CD4-positive, alpha-beta T cell (primary cell): ENCODE results near the gene FAM186B. TPM values are rescaled to one million over a fixed set of nuclear protein-coding genes. Genes with fewer than 3 reads are reported as not detected.
"Not testable (repeated sequence)": the region's sequence is repeated elsewhere in the genome, so short reads cannot be mapped to it uniquely, and the experiment has no call there.

ENCODE experiments used
- ATAC-seq: fragments of 200-7000 bp; cut with Tn5 transposase; one replicate; pipeline ENCODE4 v1.10.0; 2022; ENCODE audit warnings: mild to moderate bottlenecking; ENCODE audit not compliant: poor library complexity
- CTCF ChIA-PET: fragments of 350-600 bp; sonication (Branson Sonifier 250); formaldehyde crosslinking; loops from one replicate; lab custom pipeline; 2021; ENCODE audit warnings: antibody characterized with exemption, inconsistent platforms; lab: Charles Lee
- POLR2A ChIA-PET: fragments of 350-600 bp; sonication (Branson Sonifier 250); formaldehyde crosslinking; loops from one replicate; lab custom pipeline; 2021; ENCODE audit warnings: antibody characterized with exemption, inconsistent platforms; lab: Charles Lee
- DNase-seq, 14 experiments: peaks; one replicate each; pipeline ENCODE4 v3.0.0-alpha.2; 2013 to 2020; ENCODE audit warnings: mixed read lengths in 2 of 14
- H3K27ac ChIP-seq, 2 donors: one replicate each; pipeline versions ENCODE4 v1.5.1 to v1.7.0; 2013; ENCODE audit warnings: low read length in 2 of 2, low read depth in 1 of 2, mild to moderate bottlenecking in 1 of 2
- H3K27me3 ChIP-seq, 2 experiments: 1 replicate in 1 of 2; 2 replicates in 1 of 2; pipeline versions ENCODE4 v1.6.1 to v1.7.0; 2013; ENCODE audit warnings: low read length in 2 of 2, control low read depth in 1 of 2, mild to moderate bottlenecking in 1 of 2, moderate library complexity in 1 of 2; ENCODE audit not compliant: insufficient read depth in 2 of 2, control insufficient read depth in 1 of 2
- H3K36me3 ChIP-seq: one replicate; pipeline ENCODE4 v1.6.1; 2013; ENCODE audit warnings: low read length, control low read depth; ENCODE audit not compliant: insufficient read depth
- H3K4me1 ChIP-seq: one replicate; pipeline ENCODE4 v1.6.1; 2013; ENCODE audit warnings: low read length, control low read depth; ENCODE audit not compliant: insufficient read depth
- H3K4me3 ChIP-seq: one replicate; pipeline ENCODE4 v1.5.1; 2013; ENCODE audit warnings: mild to moderate bottlenecking, low read length, moderate library complexity
- H3K9me3 ChIP-seq, 2 experiments: 1 replicate in 1 of 2; 2 replicates in 1 of 2; pipeline versions ENCODE4 v1.6.1 to v1.7.0; 2013; ENCODE audit warnings: low read length in 2 of 2, mild to moderate bottlenecking in 2 of 2, control low read depth in 1 of 2, moderate library complexity in 1 of 2; ENCODE audit not compliant: control insufficient read depth in 1 of 2, insufficient read depth in 1 of 2
- H3K27ac Mint-ChIP-seq: one replicate; pipeline ENCODE4 v1.8.0; 2020; ENCODE audit warnings: mixed read lengths
- H3K27me3 Mint-ChIP-seq: one replicate; pipeline ENCODE4 v1.8.0; 2021; ENCODE audit warnings: mixed read lengths
- H3K36me3 Mint-ChIP-seq: one replicate; pipeline ENCODE4 v1.8.0; 2021; ENCODE audit warnings: low read depth, mixed read lengths
- H3K4me1 Mint-ChIP-seq: one replicate; pipeline ENCODE4 v1.8.0; 2021; ENCODE audit warnings: low read depth, mixed read lengths
- H3K4me3 Mint-ChIP-seq: one replicate; pipeline ENCODE4 v1.8.0; 2020; ENCODE audit warnings: mild to moderate bottlenecking, mixed read lengths
- H3K9me3 Mint-ChIP-seq: one replicate; pipeline ENCODE4 v1.8.0; 2020; ENCODE audit warnings: mixed read lengths
- intact Hi-C, 2 experiments: fragments of 100-400 bp; cut with DNase I in 1 of 2; cut with micrococcal nuclease in 1 of 2; formaldehyde crosslinking; loops; one replicate each; pipeline versions ENCODE4 v1.15.1 to v1.9.0; 2023 to 2025; cut with DNase I, micrococcal nuclease
- total RNA-seq, 174 experiments: library from RNA in 2 of 174; stranded (reverse) in 2 of 174; gene quantifications; one replicate each; pipeline ENCODE4 v1.2.3 and lab custom pipeline; 2021 to 2026
- TF ChIP-seq, protein P1 (sequence below): fragments of 200-600 bp; IDR thresholded peaks from one replicate; pipeline ENCODE4 v1.8.0; 2022; ENCODE audit warnings: antibody characterized with exemption, mild to moderate bottlenecking

Gene FAM186B
- total RNA-seq, 2 experiments from 2014 or later = 0.64 to 0.74 TPM

- peaks cover 17% of the 10 kb centered on the region for H3K27me3 Mint-ChIP-seq
- H3K27me3 ChIP-seq = no peaks in the 10 kb centered on the region
- ChIA-PET CTCF (interaction anchor here (0.8 kb wide), 1 partner anchor 32 kb away, joined by 3 read pairs; no protein-coding TSS in a partner anchor), POLR2A (interaction anchor here (1.4 kb wide), 1 partner anchor 11 kb away, joined by 4 read pairs; the partner anchor contains the start of gene PRPF40B)
- no peaks in the 10 kb centered on the region for H3K4me1 Mint-ChIP-seq
- no peak overlapping the region for H3K27ac Mint-ChIP-seq
- H3K9me3 Mint-ChIP-seq = no peaks in the 10 kb centered on the region
- H3K4me1 ChIP-seq = no peaks in the 10 kb centered on the region
- H3K9me3 ChIP-seq = peaks cover 0 to 21% of the 10 kb centered on the region in 2 experiments
- TF ChIP-seq, protein P1, sequence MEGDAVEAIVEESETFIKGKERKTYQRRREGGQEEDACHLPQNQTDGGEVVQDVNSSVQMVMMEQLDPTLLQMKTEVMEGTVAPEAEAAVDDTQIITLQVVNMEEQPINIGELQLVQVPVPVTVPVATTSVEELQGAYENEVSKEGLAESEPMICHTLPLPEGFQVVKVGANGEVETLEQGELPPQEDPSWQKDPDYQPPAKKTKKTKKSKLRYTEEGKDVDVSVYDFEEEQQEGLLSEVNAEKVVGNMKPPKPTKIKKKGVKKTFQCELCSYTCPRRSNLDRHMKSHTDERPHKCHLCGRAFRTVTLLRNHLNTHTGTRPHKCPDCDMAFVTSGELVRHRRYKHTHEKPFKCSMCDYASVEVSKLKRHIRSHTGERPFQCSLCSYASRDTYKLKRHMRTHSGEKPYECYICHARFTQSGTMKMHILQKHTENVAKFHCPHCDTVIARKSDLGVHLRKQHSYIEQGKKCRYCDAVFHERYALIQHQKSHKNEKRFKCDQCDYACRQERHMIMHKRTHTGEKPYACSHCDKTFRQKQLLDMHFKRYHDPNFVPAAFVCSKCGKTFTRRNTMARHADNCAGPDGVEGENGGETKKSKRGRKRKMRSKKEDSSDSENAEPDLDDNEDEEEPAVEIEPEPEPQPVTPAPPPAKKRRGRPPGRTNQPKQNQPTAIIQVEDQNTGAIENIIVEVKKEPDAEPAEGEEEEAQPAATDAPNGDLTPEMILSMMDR = no peak
- intact Hi-C loops = no loop called here
- H3K27ac ChIP-seq = no peak overlapping the region
- no peak for ATAC-seq
- H3K36me3 Mint-ChIP-seq = no peaks in the 10 kb centered on the region
- DNase-seq = no peak
- no peaks in the 10 kb centered on the region for H3K36me3 ChIP-seq
- no peak overlapping the region for H3K4me3 ChIP-seq
- H3K4me3 Mint-ChIP-seq = no peak overlapping the region
These were observed 6.8 kb upstream of the FAM186B start for GRCh38 chr12:49612210-49612609.

- H3K36me3 Mint-ChIP-seq, H3K27ac ChIP-seq, H3K4me3 ChIP-seq, intact Hi-C loops, H3K4me1 ChIP-seq, ATAC-seq, H3K36me3 ChIP-seq, DNase-seq, H3K27me3 ChIP-seq, H3K4me3 Mint-ChIP-seq, POLR2A ChIA-PET, H3K9me3 Mint-ChIP-seq, H3K27ac Mint-ChIP-seq, CTCF ChIA-PET, H3K4me1 Mint-ChIP-seq: not testable (repeated sequence)
- H3K27me3 Mint-ChIP-seq = peaks cover 17% of the 10 kb centered on the region
- peaks cover 0 to 18% of the 10 kb centered on the region in 2 experiments for H3K9me3 ChIP-seq
These were observed 5.3 kb upstream of the FAM186B start for GRCh38 chr12:49610785-49611184.

- H3K36me3 ChIP-seq = no peaks in the 10 kb centered on the region
- intact Hi-C loops = no loop called here
- Mint-ChIP-seq H3K4me1 (no peaks in the 10 kb centered on the region), H3K27me3 (peaks cover 17% of the 10 kb centered on the region), H3K4me3 (no peak overlapping the region), H3K36me3 (no peaks in the 10 kb centered on the region), H3K9me3 (no peaks in the 10 kb centered on the region), H3K27ac (no peak overlapping the region)
- H3K27ac ChIP-seq = no peak overlapping the region
- H3K9me3 ChIP-seq = peaks cover 0 to 14% of the 10 kb centered on the region in 2 experiments
- ChIA-PET CTCF (no interaction called here), POLR2A (no interaction called here)
- no peaks in the 10 kb centered on the region for H3K4me1 ChIP-seq
- no peak overlapping the region for H3K4me3 ChIP-seq
- no peak for ATAC-seq
- H3K27me3 ChIP-seq = no peaks in the 10 kb centered on the region
- DNase-seq = no peak
- TF ChIP-seq, protein P1 = no peak
These were observed 4.4 kb upstream of the FAM186B start for GRCh38 chr12:49609875-49610154.
